DND-41 (cell line): Measurements from ENCODE around the gene ACR.

Experiments used
- ATAC-seq: fragments of 200-7000 bp; cut with Tn5 transposase; 3 replicates; pipeline ENCODE4 v1.9.1; 2021; ENCODE audit warnings: low read depth; ENCODE audit not compliant: insufficient read depth
- DNase-seq: peaks from one replicate; pipeline ENCODE4 v3.0.0-alpha.2; 2020
- H2AFZ ChIP-seq: 2 replicates; pipeline ENCODE4 v1.6.0; 2012; ENCODE audit warnings: low read depth, low read length
- H3K27ac ChIP-seq: 2 replicates; pipeline ENCODE4 v1.5.1; 2012; ENCODE audit warnings: low read length, inconsistent platforms
- H3K27me3 ChIP-seq: fragments of 200-600 bp; sonication (generic); 2 replicates; pipeline ENCODE4 v1.6.0; 2012; ENCODE audit warnings: low read length, mild to moderate bottlenecking, inconsistent platforms; ENCODE audit not compliant: insufficient read depth, poor library complexity
- H3K36me3 ChIP-seq: 2 replicates; pipeline ENCODE4 v1.5.1; 2012; ENCODE audit warnings: low read length, inconsistent platforms; ENCODE audit not compliant: insufficient read depth
- H3K4me1 ChIP-seq: 2 replicates; pipeline ENCODE4 v1.5.1; 2012; ENCODE audit warnings: mild to moderate bottlenecking, low read length; ENCODE audit not compliant: insufficient read depth
- H3K4me2 ChIP-seq: 2 replicates; pipeline ENCODE4 v1.6.0; 2012; ENCODE audit warnings: mild to moderate bottlenecking, moderate library complexity, low read length, inconsistent platforms; ENCODE audit not compliant: insufficient read depth
- H3K4me3 ChIP-seq, 2 experiments: fragments of 200-600 bp in 1 of 2; shearing (Covaris generic) in 1 of 2; 2 replicates each; pipeline ENCODE4 v1.5.1; 2012 to 2016; ENCODE audit warnings: inconsistent platforms in 2 of 2, low read length in 2 of 2, mild to moderate bottlenecking in 2 of 2, low read depth in 1 of 2, moderate library complexity in 1 of 2
- H3K79me2 ChIP-seq: 2 replicates; pipeline ENCODE4 v1.6.0; 2012; ENCODE audit warnings: low read length, inconsistent platforms; ENCODE audit not compliant: insufficient read depth
- H3K9ac ChIP-seq: 2 replicates; pipeline ENCODE4 v1.6.0; 2012; ENCODE audit warnings: low read depth, mild to moderate bottlenecking, inconsistent platforms, low read length, moderate library complexity
- H3K9me3 ChIP-seq: 2 replicates; pipeline ENCODE4 v1.5.1; 2012; ENCODE audit warnings: low read length, moderate library complexity, mild to moderate bottlenecking, inconsistent platforms; ENCODE audit not compliant: insufficient read depth, severe bottlenecking
- H4K20me1 ChIP-seq: 2 replicates; pipeline ENCODE4 v1.6.0; 2012; ENCODE audit warnings: low read length; ENCODE audit not compliant: insufficient read depth
- EZH2 ChIP-seq: IDR thresholded peaks from 3 replicates; pipeline ENCODE4 v1.6.1; 2012; ENCODE audit warnings: borderline replicate concordance, low read depth, mild to moderate bottlenecking, moderate library complexity, low read length, inconsistent platforms; ENCODE audit not compliant: severe bottlenecking
- TF ChIP-seq, protein P1 (sequence below): IDR thresholded peaks from 2 replicates; pipeline ENCODE4 v1.5.1; 2012; ENCODE audit warnings: borderline replicate concordance, low read length, moderate library complexity, mild to moderate bottlenecking; ENCODE audit not compliant: poor library complexity, severe bottlenecking; ENCODE audit errors: extremely low read depth

ACR gene

DNA sequence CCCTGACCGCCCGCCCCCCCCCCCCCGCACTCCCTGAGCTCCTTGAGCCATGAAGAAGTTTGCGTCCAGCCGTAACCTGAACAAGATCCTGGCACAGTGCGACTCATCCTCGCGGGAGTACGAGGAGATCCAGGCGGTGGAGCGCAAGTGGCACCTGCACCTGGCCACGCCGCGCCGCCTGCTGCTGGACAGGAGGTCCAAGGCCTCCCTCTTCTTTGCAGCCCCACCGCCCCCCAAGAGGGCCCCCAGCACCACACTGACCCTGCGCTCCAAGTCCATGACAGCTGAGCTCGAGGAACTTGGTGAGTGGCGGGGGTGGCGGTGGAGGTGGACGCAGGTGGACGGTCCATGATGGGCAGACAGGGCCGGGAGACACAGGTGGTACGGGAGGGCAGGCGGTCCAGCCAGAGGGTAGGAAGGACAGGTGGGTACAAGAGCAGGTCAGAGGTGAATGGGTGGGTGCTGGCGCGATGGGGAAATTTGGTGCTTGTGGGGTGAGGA, 32.1 kb upstream of the ACR start:
- H2AFZ ChIP-seq = no peak overlapping the region
- H3K79me2 ChIP-seq = no peaks in the 10 kb centered on the region
- H3K4me1 ChIP-seq = peaks cover 10% of the 10 kb centered on the region
- DNase-seq (no peak), ATAC-seq (no peak)
- no peak overlapping the region for H3K4me3 ChIP-seq
- no peaks in the 10 kb centered on the region for H3K36me3 ChIP-seq
- 0 out of 2 replicates have a peak, but pooled peaks cover 3% of the 10 kb centered on the region for H4K20me1 ChIP-seq
- no peaks in the 10 kb centered on the region for H3K9me3 ChIP-seq
- no peak overlapping the region for H3K4me2 ChIP-seq
- no peak overlapping the region for H3K9ac ChIP-seq
- no peaks in the 10 kb centered on the region for H3K27me3 ChIP-seq
- no peak for TF ChIP-seq EZH2
- TF ChIP-seq, protein P1, sequence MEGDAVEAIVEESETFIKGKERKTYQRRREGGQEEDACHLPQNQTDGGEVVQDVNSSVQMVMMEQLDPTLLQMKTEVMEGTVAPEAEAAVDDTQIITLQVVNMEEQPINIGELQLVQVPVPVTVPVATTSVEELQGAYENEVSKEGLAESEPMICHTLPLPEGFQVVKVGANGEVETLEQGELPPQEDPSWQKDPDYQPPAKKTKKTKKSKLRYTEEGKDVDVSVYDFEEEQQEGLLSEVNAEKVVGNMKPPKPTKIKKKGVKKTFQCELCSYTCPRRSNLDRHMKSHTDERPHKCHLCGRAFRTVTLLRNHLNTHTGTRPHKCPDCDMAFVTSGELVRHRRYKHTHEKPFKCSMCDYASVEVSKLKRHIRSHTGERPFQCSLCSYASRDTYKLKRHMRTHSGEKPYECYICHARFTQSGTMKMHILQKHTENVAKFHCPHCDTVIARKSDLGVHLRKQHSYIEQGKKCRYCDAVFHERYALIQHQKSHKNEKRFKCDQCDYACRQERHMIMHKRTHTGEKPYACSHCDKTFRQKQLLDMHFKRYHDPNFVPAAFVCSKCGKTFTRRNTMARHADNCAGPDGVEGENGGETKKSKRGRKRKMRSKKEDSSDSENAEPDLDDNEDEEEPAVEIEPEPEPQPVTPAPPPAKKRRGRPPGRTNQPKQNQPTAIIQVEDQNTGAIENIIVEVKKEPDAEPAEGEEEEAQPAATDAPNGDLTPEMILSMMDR = no peak
- H3K27ac ChIP-seq = no peak overlapping the region

DNA sequence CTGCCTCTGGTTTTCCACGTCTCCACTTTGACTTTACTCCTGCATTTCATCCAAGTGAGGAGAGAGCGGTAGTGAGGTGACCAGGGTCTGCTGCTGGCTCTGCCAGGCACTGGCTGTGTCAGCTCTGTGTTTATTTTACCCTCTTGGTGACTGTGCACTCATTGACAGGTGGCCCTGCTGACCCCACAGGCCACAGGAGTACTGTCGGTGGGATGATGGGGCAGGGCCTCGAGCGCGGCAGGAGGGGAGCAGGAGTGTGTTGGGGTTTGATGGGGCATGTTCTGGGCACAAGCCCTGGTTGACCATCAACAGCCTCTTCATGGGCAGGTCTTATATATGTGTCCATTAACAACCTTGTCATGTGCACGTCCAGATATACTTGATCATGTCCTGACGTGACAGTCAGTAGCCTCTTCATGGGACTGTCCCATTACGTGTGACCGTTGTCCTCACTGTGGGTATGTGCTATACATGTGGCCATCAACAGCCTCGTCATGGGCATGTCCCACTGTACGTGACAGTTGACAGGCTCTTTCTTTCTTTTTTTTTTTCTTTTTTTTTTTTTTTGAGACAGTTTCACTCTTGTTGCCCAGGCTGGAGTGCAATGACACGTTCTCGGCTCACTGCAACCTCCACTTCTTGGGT, 31.4 kb upstream of the ACR start:
- Histone ChIP-seq H4K20me1 (0 out of 2 replicates have a peak, but pooled peaks cover 6% of the 10 kb centered on the region), H3K27me3 (no peaks in the 10 kb centered on the region), H3K79me2 (no peaks in the 10 kb centered on the region), H3K4me1 (peaks cover 10% of the 10 kb centered on the region), H3K9ac (no peak overlapping the region), H3K4me3 (no peak overlapping the region), H3K27ac (no peak overlapping the region), H2AFZ (no peak overlapping the region), H3K36me3 (no peaks in the 10 kb centered on the region), H3K4me2 (no peak overlapping the region), H3K9me3 (no peaks in the 10 kb centered on the region)
- ATAC-seq (no peak), DNase-seq (no peak)
- TF ChIP-seq, protein P1 = no peak
- no peak for TF ChIP-seq EZH2

DNA sequence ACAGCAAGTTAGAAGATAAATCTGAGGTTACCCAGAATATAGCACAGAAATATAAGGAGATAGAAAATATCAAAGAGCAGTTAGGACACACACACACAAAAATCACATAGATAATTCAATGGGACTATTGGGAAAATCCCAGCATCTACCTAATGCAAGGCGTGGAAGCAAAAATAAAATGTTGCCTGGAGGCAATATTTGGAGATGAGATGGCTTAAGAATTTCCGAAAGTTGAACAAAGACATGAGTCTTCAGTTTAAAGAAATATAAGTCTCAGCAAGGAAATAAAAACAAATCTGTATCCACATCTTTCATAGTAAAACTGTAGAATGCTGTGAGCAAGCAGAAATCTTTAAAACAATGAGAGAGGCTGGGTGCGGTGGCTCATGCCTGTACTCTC, 29.5 kb upstream of the ACR start:
- H3K27ac ChIP-seq = no peak overlapping the region
- TF ChIP-seq, protein P1 = no peak
- no peak for TF ChIP-seq EZH2
- ATAC-seq (no peak), DNase-seq (no peak)
- H3K27me3 ChIP-seq = no peaks in the 10 kb centered on the region
- no peak overlapping the region for H3K4me2 ChIP-seq
- no peaks in the 10 kb centered on the region for H3K9me3 ChIP-seq
- no peaks in the 10 kb centered on the region for H3K36me3 ChIP-seq
- H3K4me1 ChIP-seq = no peaks in the 10 kb centered on the region
- H4K20me1 ChIP-seq = 0 out of 2 replicates have a peak, but pooled peaks cover 6% of the 10 kb centered on the region
- no peaks in the 10 kb centered on the region for H3K79me2 ChIP-seq
- H3K4me3 ChIP-seq = no peak overlapping the region
- H2AFZ ChIP-seq = no peak overlapping the region
- no peak overlapping the region for H3K9ac ChIP-seq
